ENCODE data around the gene OTOP3.

OTOP3 gene

GRCh38 chr17:74951680-74952421 is 16.2 kb downstream of the OTOP3 start:
- Histone ChIP-seq H3K9ac (ENCODE audit: low read length) (no peak overlapping the region), H3K36me3 (ENCODE audit: control insufficient read depth, insufficient read depth, low read length) (no peaks in the 10 kb centered on the region), H3K27me3 (ENCODE audit: control insufficient read depth, insufficient read depth, low read length) (peaks cover 3% of the 10 kb centered on the region), H3K4me3 (ENCODE audit: low read length) (no peak overlapping the region), H3K27ac (ENCODE audit: low read depth, low read length) (no peak overlapping the region), H3K4me1 (ENCODE audit: control insufficient read depth, insufficient read depth, low read length) (no peaks in the 10 kb centered on the region)

- no peak overlapping the region for H3K9ac ChIP-seq (ENCODE audit: low read length)
- no peak overlapping the region for H3K4me3 ChIP-seq (ENCODE audit: low read length)
Measured at GRCh38 chr17:74952431-74953133, 16.9 kb downstream of the OTOP3 start.

GRCh38 chr17:74953134-74953687 is 17.5 kb downstream of the OTOP3 start:
- no peak overlapping the region for H3K9ac ChIP-seq (ENCODE audit: low read length)

More at GRCh38 chr17:74952431-74953133, 16.9 kb downstream of the OTOP3 start:
- Histone ChIP-seq H3K36me3 (ENCODE audit: control insufficient read depth, insufficient read depth, low read length) (no peaks in the 10 kb centered on the region), H3K4me1 (ENCODE audit: control insufficient read depth, insufficient read depth, low read length) (no peaks in the 10 kb centered on the region), H3K27me3 (ENCODE audit: control insufficient read depth, insufficient read depth, low read length) (peaks cover 3% of the 10 kb centered on the region), H3K27ac (ENCODE audit: low read depth, low read length) (no peak overlapping the region)

GRCh38 chr17:74954115-74954514 is 18.4 kb downstream of the OTOP3 start:
- Histone ChIP-seq H3K36me3 (ENCODE audit: control insufficient read depth, insufficient read depth, low read length) (no peaks in the 10 kb centered on the region), H3K27me3 (ENCODE audit: control insufficient read depth, insufficient read depth, low read length) (peaks cover 3% of the 10 kb centered on the region), H3K4me1 (ENCODE audit: control insufficient read depth, insufficient read depth, low read length) (no peaks in the 10 kb centered on the region), H3K4me3 (ENCODE audit: low read length) (no peak overlapping the region), H3K27ac (ENCODE audit: low read depth, low read length) (no peak overlapping the region), H3K9ac (ENCODE audit: low read length) (no peak overlapping the region)

More at GRCh38 chr17:74953134-74953687, 17.5 kb downstream of the OTOP3 start:
- H3K27me3 ChIP-seq (ENCODE audit: control insufficient read depth, insufficient read depth, low read length), result peaks cover 3% of the 10 kb centered on the region
- H3K4me1 ChIP-seq (ENCODE audit: control insufficient read depth, insufficient read depth, low read length), result no peaks in the 10 kb centered on the region
- no peak overlapping the region for H3K4me3 ChIP-seq (ENCODE audit: low read length)
- no peak overlapping the region for H3K27ac ChIP-seq (ENCODE audit: low read depth, low read length)
- no peaks in the 10 kb centered on the region for H3K36me3 ChIP-seq (ENCODE audit: control insufficient read depth, insufficient read depth, low read length)

GRCh38 chr17:74954665-74955421 is 19.1 kb downstream of the OTOP3 start:
- H3K4me1 ChIP-seq (ENCODE audit: control insufficient read depth, insufficient read depth, low read length), result no peaks in the 10 kb centered on the region
- no peak overlapping the region for H3K4me3 ChIP-seq (ENCODE audit: low read length)
- no peaks in the 10 kb centered on the region for H3K36me3 ChIP-seq (ENCODE audit: control insufficient read depth, insufficient read depth, low read length)
- H3K27me3 ChIP-seq (ENCODE audit: control insufficient read depth, insufficient read depth, low read length), result peaks cover 3% of the 10 kb centered on the region
- no peak overlapping the region for H3K9ac ChIP-seq (ENCODE audit: low read length)
- H3K27ac ChIP-seq (ENCODE audit: low read depth, low read length), result no peak overlapping the region

GRCh38 chr17:74956093-74956492 is 20.4 kb downstream of the OTOP3 start:
- Histone ChIP-seq H3K4me1 (ENCODE audit: control insufficient read depth, insufficient read depth, low read length) (no peaks in the 10 kb centered on the region), H3K27ac (ENCODE audit: low read depth, low read length) (no peak overlapping the region), H3K36me3 (ENCODE audit: control insufficient read depth, insufficient read depth, low read length) (no peaks in the 10 kb centered on the region), H3K27me3 (ENCODE audit: control insufficient read depth, insufficient read depth, low read length) (peaks cover under 1% of the 10 kb centered on the region), H3K4me3 (ENCODE audit: low read length) (no peak overlapping the region), H3K9ac (ENCODE audit: low read length) (no peak overlapping the region)

GRCh38 chr17:74957935-74958740 is 22.4 kb downstream of the OTOP3 start:
- Histone ChIP-seq H3K27ac (ENCODE audit: low read depth, low read length) (no peak overlapping the region), H3K9ac (ENCODE audit: low read length) (no peak overlapping the region), H3K36me3 (ENCODE audit: control insufficient read depth, insufficient read depth, low read length) (no peaks in the 10 kb centered on the region), H3K4me1 (ENCODE audit: control insufficient read depth, insufficient read depth, low read length) (no peaks in the 10 kb centered on the region), H3K4me3 (ENCODE audit: low read length) (no peak overlapping the region), H3K27me3 (ENCODE audit: control insufficient read depth, insufficient read depth, low read length) (no peaks in the 10 kb centered on the region)

- Histone ChIP-seq H3K36me3 (ENCODE audit: control insufficient read depth, insufficient read depth, low read length) (no peaks in the 10 kb centered on the region), H3K4me3 (ENCODE audit: low read length) (no peak overlapping the region), H3K4me1 (ENCODE audit: control insufficient read depth, insufficient read depth, low read length) (no peaks in the 10 kb centered on the region), H3K27me3 (ENCODE audit: control insufficient read depth, insufficient read depth, low read length) (no peaks in the 10 kb centered on the region), H3K9ac (ENCODE audit: low read length) (no peak overlapping the region), H3K27ac (ENCODE audit: low read depth, low read length) (no peak overlapping the region)
Measured at GRCh38 chr17:74959826-74960515, 24.3 kb downstream of the OTOP3 start.

GRCh38 chr17:74960570-74961342 is 25.1 kb downstream of the OTOP3 start:
- no peaks in the 10 kb centered on the region for H3K27me3 ChIP-seq (ENCODE audit: control insufficient read depth, insufficient read depth, low read length)
- no peak overlapping the region for H3K4me3 ChIP-seq (ENCODE audit: low read length)
- H3K27ac ChIP-seq (ENCODE audit: low read depth, low read length), result no peak overlapping the region
- H3K36me3 ChIP-seq (ENCODE audit: control insufficient read depth, insufficient read depth, low read length), result no peaks in the 10 kb centered on the region
- no peaks in the 10 kb centered on the region for H3K4me1 ChIP-seq (ENCODE audit: control insufficient read depth, insufficient read depth, low read length)
- H3K9ac ChIP-seq (ENCODE audit: low read length), result no peak overlapping the region

GRCh38 chr17:74961657-74962350 is 26.1 kb downstream of the OTOP3 start:
- Histone ChIP-seq H3K4me3 (ENCODE audit: low read length) (no peak overlapping the region), H3K9ac (ENCODE audit: low read length) (no peak overlapping the region), H3K27me3 (ENCODE audit: control insufficient read depth, insufficient read depth, low read length) (no peaks in the 10 kb centered on the region), H3K4me1 (ENCODE audit: control insufficient read depth, insufficient read depth, low read length) (no peaks in the 10 kb centered on the region), H3K36me3 (ENCODE audit: control insufficient read depth, insufficient read depth, low read length) (no peaks in the 10 kb centered on the region), H3K27ac (ENCODE audit: low read depth, low read length) (no peak overlapping the region)

Data from rectal smooth muscle tissue (tissue), 1 donor.